Peyer's patch (tissue), 4 donors: Measurements from ENCODE around the gene SEC61A2. TPM values are rescaled to one million over a fixed set of nuclear protein-coding genes. Genes with fewer than 3 reads are reported as not detected.

Source experiments
- DNase-seq, 3 donors: peaks; one replicate each; pipeline ENCODE4 v3.0.0-alpha.2; 2017 to 2019
- H3K27ac ChIP-seq, 4 donors: fragments of 200-600 bp; sonication (generic); one replicate each; pipeline ENCODE4 v1.5.1; 2016 to 2019
- H3K27me3 ChIP-seq, 2 donors: fragments of 200-600 bp; sonication (generic); one replicate each; pipeline ENCODE4 v1.5.1; 2019
- H3K36me3 ChIP-seq, 3 donors: fragments of 200-600 bp; sonication (generic); one replicate each; pipeline ENCODE4 v1.5.1; 2016 to 2019
- H3K4me1 ChIP-seq, 4 donors: fragments of 200-600 bp; sonication (generic); one replicate each; pipeline ENCODE4 v1.5.1; 2016 to 2019
- H3K4me3 ChIP-seq, 4 donors: fragments of 200-600 bp; sonication (generic); 1 replicate in 3 of 4; 2 replicates in 1 of 4; pipeline ENCODE4 v1.5.1; 2016 to 2019; ENCODE audit warnings: mild to moderate bottlenecking in 1 of 4
- H3K9me3 ChIP-seq, 4 donors: fragments of 200-600 bp; sonication (generic); one replicate each; pipeline ENCODE4 v1.5.1; 2016 to 2019; ENCODE audit warnings: mild to moderate bottlenecking in 1 of 4
- CTCF ChIP-seq, 6 experiments: fragments of 450-650 bp in 4 of 6; fragments of 200-600 bp in 2 of 6; sonication (generic) in 1 of 6; IDR thresholded peaks; one replicate each; pipeline ENCODE4 v1.5.1; 2017 to 2019; ENCODE audit warnings: antibody characterized with exemption in 6 of 6, mild to moderate bottlenecking in 3 of 6, moderate library complexity in 1 of 6
- POLR2A ChIP-seq, 2 donors: fragments of 450-650 bp; IDR thresholded peaks; one replicate each; pipeline ENCODE4 v1.5.1; 2017; ENCODE audit warnings: antibody characterized with exemption in 2 of 2, mild to moderate bottlenecking in 2 of 2, moderate library complexity in 2 of 2
- total RNA-seq, 4 donors: library from RNA; depleted of rRNA; stranded (reverse); fragments of >200 nt; gene quantifications; one replicate each; pipeline ENCODE4 v1.1.0, GENCODE V29; 2016

SEC61A2 gene
- total RNA-seq, 4 donors from 2014 or later: 1.4 to 8.3 (median 5.2) TPM

GRCh38 chr10:12098966-12099365 is 30.5 kb upstream of the SEC61A2 start:
- H3K36me3 ChIP-seq: peaks cover 0 to 49% (median 0%) of the 10 kb centered on the region in 3 donors
- no peak for TF ChIP-seq CTCF (IDR thresholded peaks at IDR 0.05)
- no peak for TF ChIP-seq POLR2A (IDR thresholded peaks at IDR 0.05)
- H3K4me1 ChIP-seq: no peaks in the 10 kb centered on the region

GRCh38 chr10:12103802-12104201 is 25.7 kb upstream of the SEC61A2 start:
- H3K27ac ChIP-seq: no peak overlapping the region
- no peaks in the 10 kb centered on the region for H3K9me3 ChIP-seq
- no peak for DNase-seq
- no peak overlapping the region for H3K4me3 ChIP-seq
- no peaks in the 10 kb centered on the region for H3K4me1 ChIP-seq
- no peaks in the 10 kb centered on the region for H3K27me3 ChIP-seq
- peaks cover 0 to 82% (median 0%) of the 10 kb centered on the region in 3 donors for H3K36me3 ChIP-seq
- TF ChIP-seq CTCF (IDR thresholded peaks at IDR 0.05) (no peak), POLR2A (IDR thresholded peaks at IDR 0.05) (no peak)

More at GRCh38 chr10:12098966-12099365, 30.5 kb upstream of the SEC61A2 start:
- H3K4me3 ChIP-seq: no peak overlapping the region
- H3K27ac ChIP-seq: no peak overlapping the region
- H3K27me3 ChIP-seq: no peaks in the 10 kb centered on the region
- no peak for DNase-seq
- H3K9me3 ChIP-seq: no peaks in the 10 kb centered on the region

GRCh38 chr10:12107781-12108180 is 21.7 kb upstream of the SEC61A2 start:
- Histone ChIP-seq H3K9me3 (no peaks in the 10 kb centered on the region), H3K27ac (no peak overlapping the region), H3K4me3 (no peak overlapping the region), H3K27me3 (no peaks in the 10 kb centered on the region), H3K4me1 (no peaks in the 10 kb centered on the region), H3K36me3 (peaks cover 0 to 81% (median 0%) of the 10 kb centered on the region in 3 donors)
- TF ChIP-seq CTCF (IDR thresholded peaks at IDR 0.05) (no peak), POLR2A (IDR thresholded peaks at IDR 0.05) (no peak)
- DNase-seq: no peak

GRCh38 chr10:12109286-12109685 is 20.2 kb upstream of the SEC61A2 start:
- no peaks in the 10 kb centered on the region for H3K9me3 ChIP-seq
- no peaks in the 10 kb centered on the region for H3K27me3 ChIP-seq
- no peak overlapping the region for H3K4me3 ChIP-seq
- no peaks in the 10 kb centered on the region for H3K4me1 ChIP-seq
- no peak for DNase-seq
- TF ChIP-seq POLR2A (IDR thresholded peaks at IDR 0.05): no peak
- no peak for TF ChIP-seq CTCF (IDR thresholded peaks at IDR 0.05)
- H3K27ac ChIP-seq: no peak overlapping the region
- H3K36me3 ChIP-seq: peaks cover 0 to 78% (median 0%) of the 10 kb centered on the region in 3 donors

- no peaks in the 10 kb centered on the region for H3K9me3 ChIP-seq
- DNase-seq: no peak
These were observed 17.9 kb upstream of the SEC61A2 start for GRCh38 chr10:12111528-12111927.

More at GRCh38 chr10:12111528-12111927, 17.9 kb upstream of the SEC61A2 start:
- TF ChIP-seq POLR2A (IDR thresholded peaks at IDR 0.05) (no peak), CTCF (IDR thresholded peaks at IDR 0.05) (no peak)
- Histone ChIP-seq H3K27ac (no peak overlapping the region), H3K27me3 (no peaks in the 10 kb centered on the region), H3K4me1 (no peaks in the 10 kb centered on the region), H3K36me3 (peaks cover 0 to 71% (median 0%) of the 10 kb centered on the region in 3 donors), H3K4me3 (no peak overlapping the region)
